HG03457 (cell line): ENCODE measurements around the gene SLC34A3.
A peak's percentile ranks its signal among the peaks of the same experiment; 100 is the strongest.

Experiments used
- ATAC-seq: cut with Tn5 transposase; IDR thresholded peaks from one replicate; pipeline ENCODE4 v1.9.1; 2021; ENCODE audit warnings: moderate number of reproducible peaks; ENCODE audit not compliant: unreplicated experiment

Gene SLC34A3

DNA sequence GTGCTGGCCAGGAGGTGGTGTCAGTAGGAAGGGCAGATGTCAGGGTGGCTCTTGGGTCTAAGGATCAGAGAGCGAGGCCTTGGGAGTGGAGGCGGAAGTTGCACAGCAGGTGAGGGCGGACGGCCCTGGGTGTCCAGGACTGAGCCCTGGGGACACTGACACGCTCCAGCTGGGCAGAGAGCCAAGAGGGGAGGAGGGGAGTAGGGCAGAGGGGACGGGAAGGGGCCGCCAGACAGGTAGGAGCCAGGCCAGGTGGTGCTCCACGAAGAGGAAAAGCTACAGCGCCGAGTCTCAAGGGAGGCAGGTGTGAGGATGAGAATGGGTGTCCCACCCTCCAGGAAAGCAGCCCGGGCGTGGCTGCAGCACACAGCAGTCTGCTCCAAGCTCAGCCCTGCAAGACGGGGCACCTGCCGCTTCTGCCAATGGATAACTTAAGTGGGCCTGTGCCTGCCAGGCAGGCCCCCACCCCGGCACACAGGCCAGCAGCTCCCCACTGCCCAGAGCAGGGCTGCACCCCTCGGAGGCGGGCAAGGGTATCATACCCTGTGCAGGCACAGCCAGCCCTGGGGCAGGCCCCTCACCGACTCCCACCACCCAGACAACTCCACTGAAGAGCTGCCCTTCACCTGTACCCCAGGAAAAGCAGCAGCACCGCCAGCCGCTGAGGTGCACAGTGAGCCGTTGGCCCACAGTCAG, 35.0 kb upstream of the SLC34A3 start:
- no peak for ATAC-seq

DNA sequence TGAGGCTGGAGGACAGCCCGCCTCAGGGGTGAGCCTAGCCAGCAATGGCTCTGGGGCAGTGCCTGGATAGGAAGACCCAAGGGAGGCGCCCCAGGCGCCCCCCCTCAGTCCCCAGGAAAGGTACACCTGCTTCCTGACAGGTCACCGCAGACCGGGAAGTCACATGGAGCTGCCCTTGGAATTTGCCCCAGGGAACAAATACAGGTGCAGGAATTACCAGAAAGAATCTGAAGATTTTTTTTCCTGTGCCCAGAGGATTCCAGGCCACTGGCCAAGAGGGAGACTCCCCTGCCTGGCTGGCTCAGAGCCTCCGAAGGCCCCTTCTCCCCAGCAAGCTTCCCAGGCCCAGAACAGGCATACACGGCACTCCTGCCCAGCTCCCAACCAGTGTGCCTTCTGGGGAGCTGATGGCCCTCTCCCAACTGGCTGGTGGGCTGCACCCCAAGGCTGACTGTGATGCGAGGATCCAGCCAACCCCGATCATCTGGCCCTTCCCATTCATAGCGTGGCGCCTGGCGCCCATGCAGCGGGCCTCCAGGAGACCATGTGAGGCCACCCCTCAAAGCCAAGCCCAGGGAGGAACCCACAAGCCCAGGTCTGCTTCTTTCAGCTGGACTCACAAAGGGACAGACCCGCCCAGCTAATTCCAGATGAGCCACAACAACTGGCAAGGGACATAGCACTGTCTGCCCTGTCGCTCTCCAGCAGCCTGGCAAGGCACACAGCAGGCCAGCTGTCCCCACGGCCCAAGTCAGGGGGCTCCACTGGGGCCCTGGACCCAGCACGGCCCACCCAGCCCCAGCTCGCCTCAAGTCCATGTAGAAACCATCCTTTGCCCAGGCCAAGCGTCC, 32.4 kb upstream of the SLC34A3 start:
- ATAC-seq = no peak

DNA sequence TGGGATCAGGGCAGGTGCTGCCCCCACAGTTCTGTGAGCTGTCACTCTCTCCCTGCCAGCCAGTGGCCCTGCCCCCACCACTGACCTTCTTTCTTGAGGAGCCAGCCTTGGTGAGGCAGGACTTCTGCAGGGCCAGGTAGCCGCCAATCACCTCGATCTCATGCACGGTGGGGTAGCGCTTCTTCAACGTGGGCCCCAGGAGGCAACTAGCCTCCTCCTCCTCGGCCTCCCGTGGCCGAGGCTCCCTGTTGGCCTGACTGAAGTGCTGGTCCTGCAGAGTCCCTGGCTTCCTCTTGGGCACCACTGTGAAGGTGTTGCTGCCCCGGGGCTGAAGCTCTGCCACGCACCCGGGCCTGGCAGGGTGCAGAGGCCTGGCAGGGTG, 31.8 kb upstream of the SLC34A3 start:
- ATAC-seq = no peak

DNA sequence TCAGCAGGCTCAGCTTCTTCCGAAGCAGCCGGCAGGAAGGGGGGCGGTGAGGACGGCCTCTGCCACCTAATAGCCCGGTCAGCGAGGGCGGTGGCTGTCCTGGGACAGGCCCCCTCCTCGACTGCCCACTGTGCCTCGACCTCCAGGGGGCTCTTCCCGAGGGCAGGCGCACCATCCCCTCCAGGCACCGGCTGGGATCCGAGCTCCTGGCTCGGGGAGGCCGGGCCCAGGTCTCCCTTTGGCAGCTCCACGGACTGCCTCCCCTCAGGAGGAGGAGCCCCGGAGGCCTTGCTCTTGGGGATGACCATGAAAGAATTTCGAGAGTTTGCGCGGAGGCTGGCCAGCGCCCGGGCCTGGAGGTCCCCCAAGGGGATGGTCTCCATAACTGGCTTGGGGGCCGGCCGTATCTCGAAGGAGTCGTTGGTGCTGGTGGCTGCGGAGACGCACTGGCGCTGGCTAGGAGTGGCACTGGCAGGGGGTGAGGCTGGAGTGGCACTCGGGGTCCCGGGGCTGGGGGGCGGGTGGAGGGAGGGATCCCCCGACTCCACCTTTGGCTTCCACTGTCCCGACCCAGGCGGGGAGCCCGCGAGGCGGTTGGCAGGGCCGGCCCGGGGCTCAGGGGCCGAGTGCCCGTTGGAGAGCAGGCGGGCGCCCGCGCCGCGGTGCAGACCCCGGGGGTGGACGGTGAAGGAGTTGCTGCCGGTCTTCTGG, 31.1 kb upstream of the SLC34A3 start:
- no peak for ATAC-seq

DNA sequence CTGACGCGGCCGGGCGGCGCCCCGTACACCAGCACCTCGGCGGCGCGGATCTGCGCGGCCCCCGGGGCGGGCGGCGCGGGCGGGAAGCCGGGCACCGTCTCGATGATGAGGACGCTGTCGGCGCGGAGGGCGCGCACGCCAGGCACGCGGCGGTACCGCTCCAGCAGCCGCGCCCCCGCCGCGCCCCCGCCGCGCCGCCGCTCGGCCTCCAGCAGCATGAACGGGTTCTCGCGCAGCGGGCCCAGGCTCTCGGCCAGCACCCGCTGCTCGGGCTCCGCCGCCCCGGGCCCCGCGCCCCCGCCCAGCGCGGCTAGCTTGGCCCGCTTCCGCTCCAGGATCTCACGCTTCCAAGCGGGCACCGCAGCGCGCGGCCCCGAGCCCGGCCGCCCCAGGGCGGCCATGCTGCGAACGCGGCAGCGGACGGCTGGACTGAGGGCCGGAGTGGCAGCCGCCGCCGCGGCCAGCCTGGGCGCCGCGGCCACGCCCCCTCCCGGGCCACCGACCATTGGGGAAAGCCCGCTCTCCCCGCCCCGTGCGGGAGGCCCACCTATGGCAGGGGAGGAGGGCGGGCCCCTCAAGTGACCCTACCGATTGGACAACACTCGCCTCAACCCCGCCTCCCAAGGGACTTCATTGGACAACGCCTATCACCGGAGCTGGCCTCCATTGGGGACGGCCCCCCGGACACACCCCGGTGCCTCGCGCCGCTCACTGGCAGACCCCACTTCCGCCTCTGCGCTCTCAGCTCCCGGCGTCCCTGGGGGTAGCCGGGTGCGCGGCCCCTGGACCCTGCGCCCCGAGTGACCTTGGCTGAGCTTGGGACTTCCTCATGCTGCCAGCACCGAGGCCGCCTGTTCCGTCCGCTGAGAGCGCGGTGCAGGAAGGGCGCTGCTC, 30.1 kb upstream of the SLC34A3 start, which contains the start of gene TPRN:
Gene TPRN (minus strand): TSS at position 431 of the 894 bp plus-strand sequence. CDS start 30 bp downstream, at position 401.
- ATAC-seq = peak; percentile 67

- ATAC-seq = no peak
Measured at GRCh38 chr9:137201205-137201868, 29.4 kb upstream of the SLC34A3 start.

DNA sequence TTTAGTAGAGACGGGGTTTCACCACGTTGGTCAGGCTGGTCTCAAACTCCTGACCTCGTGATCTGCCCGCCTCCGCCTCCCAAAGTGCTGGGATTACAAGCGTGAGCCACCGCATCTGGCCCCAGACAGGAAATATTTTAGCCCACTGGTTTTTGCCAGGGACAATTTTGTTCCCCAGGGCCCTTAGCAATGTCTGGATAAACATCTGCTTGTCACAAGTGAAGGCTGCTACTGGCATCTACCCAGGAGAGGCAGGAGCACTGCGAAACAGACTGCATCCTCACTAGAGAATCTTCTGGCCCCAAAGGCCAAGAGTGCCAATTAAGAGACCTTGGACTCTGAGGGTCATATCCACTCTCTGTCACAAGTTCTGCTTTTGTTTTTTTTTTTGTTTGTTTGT, 27.7 kb upstream of the SLC34A3 start:
- no peak for ATAC-seq

GRCh38 chr9:137204731-137205125, 26.0 kb upstream of the SLC34A3 start:
- ATAC-seq = no peak

DNA sequence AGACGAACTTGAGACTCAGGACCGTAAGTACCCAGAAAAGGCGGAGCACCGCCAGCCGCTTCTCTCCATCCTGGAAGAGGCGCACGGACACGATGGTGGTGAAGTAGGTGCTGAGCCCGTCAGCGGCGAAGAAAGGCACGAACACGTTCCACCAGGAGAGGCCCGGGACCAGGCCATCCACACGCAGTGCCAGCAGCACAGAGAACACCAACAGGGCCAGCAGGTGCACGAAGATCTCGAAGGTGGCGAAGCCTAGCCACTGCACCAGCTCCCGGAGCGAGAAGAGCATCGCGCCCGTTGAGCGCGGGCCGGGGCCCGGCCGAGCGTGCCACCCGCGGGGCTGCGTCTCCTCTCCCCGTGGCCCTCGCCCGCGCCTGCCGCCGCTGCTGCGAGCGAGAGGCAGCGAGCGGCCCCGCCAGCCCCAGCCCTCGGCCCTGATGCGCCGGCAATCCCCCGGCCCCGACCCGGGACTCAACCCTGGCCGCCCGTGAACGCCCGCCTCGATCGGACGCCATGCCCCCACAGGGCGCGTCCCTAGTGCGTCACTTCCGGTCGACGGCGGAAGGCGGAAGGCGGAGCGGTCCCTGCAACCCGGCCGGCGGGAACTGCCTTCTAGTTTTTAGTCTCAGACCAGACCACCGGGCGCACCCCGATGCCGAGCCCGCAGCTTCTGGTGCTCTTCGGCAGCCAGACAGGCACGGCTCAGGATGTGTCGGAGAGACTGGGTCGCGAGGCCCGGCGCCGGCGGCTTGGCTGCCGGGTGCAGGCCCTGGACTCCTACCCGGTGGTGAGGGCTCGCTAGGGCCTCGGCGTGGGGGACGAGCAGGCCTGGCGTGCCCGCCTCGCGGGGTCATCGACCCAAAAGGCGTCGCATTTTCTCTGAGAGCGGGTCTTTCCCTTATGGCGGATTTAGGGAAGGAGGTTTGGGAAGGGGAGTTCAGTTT, 25.3 kb upstream of the SLC34A3 start, which contains the start of the genes NDOR1 and TMEM203:
Gene NDOR1 (plus strand): TSS at position 575 of the 944 bp plus-strand sequence. CDS start 78 bp downstream, at position 653.
Gene TMEM203 (minus strand): TSS at position 523 of the 944 bp plus-strand sequence. CDS start 234 bp downstream, at position 289.
- no peak for ATAC-seq

GRCh38 chr9:137206602-137207001, 24.1 kb upstream of the SLC34A3 start:
- ATAC-seq = no peak

GRCh38 chr9:137211532-137211931, 19.2 kb upstream of the SLC34A3 start:
- no peak for ATAC-seq

- no peak for ATAC-seq
Measured at GRCh38 chr9:137212520-137212919, 18.2 kb upstream of the SLC34A3 start.

GRCh38 chr9:137213160-137214060, 17.3 kb upstream of the SLC34A3 start:
- ATAC-seq = no peak

GRCh38 chr9:137214620-137215019, 16.1 kb upstream of the SLC34A3 start:
- ATAC-seq = no peak

- no peak for ATAC-seq
Measured at GRCh38 chr9:137215196-137215986, 15.3 kb upstream of the SLC34A3 start.

- ATAC-seq = no peak
Measured at GRCh38 chr9:137216188-137216965, 14.3 kb upstream of the SLC34A3 start.
